ENCODE data around the gene AVPR1B.

GRCh38 chr1:206087091-206087490, 30.1 kb downstream of the AVPR1B start:
- no peak for TF ChIP-seq EZH2 (IDR thresholded peaks at IDR 0.05; ENCODE audit: low read length)
- TF ChIP-seq CTCF (optimal IDR thresholded peaks at IDR 0.05 in 1 of 3, IDR thresholded peaks at IDR 0.05 in 1 of 3, conservative IDR thresholded peaks at IDR 0.05 in 1 of 3; ENCODE audit: extremely low read depth in 1 of 3, insufficient read depth in 2 of 3, low read length in 3 of 3): no peak
